DND-41 (cell line): ENCODE results near the gene OGFOD2.

ENCODE experiments used
- ATAC-seq: fragments of 200-7000 bp; cut with Tn5 transposase; 3 replicates; pipeline ENCODE4 v1.9.1; 2021; ENCODE audit warnings: low read depth; ENCODE audit not compliant: insufficient read depth
- DNase-seq: peaks from one replicate; pipeline ENCODE4 v3.0.0-alpha.2; 2020
- H2AFZ ChIP-seq: 2 replicates; pipeline ENCODE4 v1.6.0; 2012; ENCODE audit warnings: low read depth, low read length
- H3K27ac ChIP-seq: 2 replicates; pipeline ENCODE4 v1.5.1; 2012; ENCODE audit warnings: low read length, inconsistent platforms
- H3K27me3 ChIP-seq: fragments of 200-600 bp; sonication (generic); 2 replicates; pipeline ENCODE4 v1.6.0; 2012; ENCODE audit warnings: low read length, mild to moderate bottlenecking, inconsistent platforms; ENCODE audit not compliant: insufficient read depth, poor library complexity
- H3K36me3 ChIP-seq: 2 replicates; pipeline ENCODE4 v1.5.1; 2012; ENCODE audit warnings: low read length, inconsistent platforms; ENCODE audit not compliant: insufficient read depth
- H3K4me1 ChIP-seq: 2 replicates; pipeline ENCODE4 v1.5.1; 2012; ENCODE audit warnings: mild to moderate bottlenecking, low read length; ENCODE audit not compliant: insufficient read depth
- H3K4me2 ChIP-seq: 2 replicates; pipeline ENCODE4 v1.6.0; 2012; ENCODE audit warnings: mild to moderate bottlenecking, moderate library complexity, low read length, inconsistent platforms; ENCODE audit not compliant: insufficient read depth
- H3K4me3 ChIP-seq, 2 experiments: fragments of 200-600 bp in 1 of 2; shearing (Covaris generic) in 1 of 2; 2 replicates each; pipeline ENCODE4 v1.5.1; 2012 to 2016; ENCODE audit warnings: inconsistent platforms in 2 of 2, low read length in 2 of 2, mild to moderate bottlenecking in 2 of 2, low read depth in 1 of 2, moderate library complexity in 1 of 2
- H3K79me2 ChIP-seq: 2 replicates; pipeline ENCODE4 v1.6.0; 2012; ENCODE audit warnings: low read length, inconsistent platforms; ENCODE audit not compliant: insufficient read depth
- H3K9ac ChIP-seq: 2 replicates; pipeline ENCODE4 v1.6.0; 2012; ENCODE audit warnings: low read depth, mild to moderate bottlenecking, inconsistent platforms, low read length, moderate library complexity
- H3K9me3 ChIP-seq: 2 replicates; pipeline ENCODE4 v1.5.1; 2012; ENCODE audit warnings: low read length, moderate library complexity, mild to moderate bottlenecking, inconsistent platforms; ENCODE audit not compliant: insufficient read depth, severe bottlenecking
- H4K20me1 ChIP-seq: 2 replicates; pipeline ENCODE4 v1.6.0; 2012; ENCODE audit warnings: low read length; ENCODE audit not compliant: insufficient read depth
- CTCF ChIP-seq: IDR thresholded peaks from 2 replicates; pipeline ENCODE4 v1.5.1; 2012; ENCODE audit warnings: borderline replicate concordance, low read length, moderate library complexity, mild to moderate bottlenecking; ENCODE audit not compliant: poor library complexity, severe bottlenecking; ENCODE audit errors: extremely low read depth
- EZH2 ChIP-seq: IDR thresholded peaks from 3 replicates; pipeline ENCODE4 v1.6.1; 2012; ENCODE audit warnings: borderline replicate concordance, low read depth, mild to moderate bottlenecking, moderate library complexity, low read length, inconsistent platforms; ENCODE audit not compliant: severe bottlenecking

The OGFOD2 gene

GRCh38 chr12:122986258-122986871, 11.3 kb downstream of the OGFOD2 start:
- Histone ChIP-seq H3K4me2 (no peak overlapping the region), H3K79me2 (peaks cover 12% of the 10 kb centered on the region), H3K4me1 (peaks cover 20% of the 10 kb centered on the region), H3K27ac (no peak overlapping the region), H3K9me3 (no peaks in the 10 kb centered on the region), H2AFZ (no peak overlapping the region), H3K36me3 (peaks cover 23% of the 10 kb centered on the region), H3K4me3 (no peak overlapping the region), H3K27me3 (no peaks in the 10 kb centered on the region), H3K9ac (no peak overlapping the region), H4K20me1 (peaks cover 19% of the 10 kb centered on the region)
- no peak for ATAC-seq
- no peak for TF ChIP-seq CTCF
- TF ChIP-seq EZH2, result no peak
- DNase-seq, result no peak

- Histone ChIP-seq H3K79me2 (peaks cover 3% of the 10 kb centered on the region), H4K20me1 (peaks cover 9% of the 10 kb centered on the region), H3K4me2 (no peak overlapping the region), H3K9ac (no peak overlapping the region), H3K9me3 (no peaks in the 10 kb centered on the region), H2AFZ (no peak overlapping the region), H3K4me3 (no peak overlapping the region), H3K27me3 (no peaks in the 10 kb centered on the region), H3K27ac (no peak overlapping the region), H3K36me3 (peaks cover 14% of the 10 kb centered on the region), H3K4me1 (peaks cover 10% of the 10 kb centered on the region)
- TF ChIP-seq EZH2, result no peak
- TF ChIP-seq CTCF, result no peak
- ATAC-seq (no peak), DNase-seq (no peak)
Measured at GRCh38 chr12:122987086-122987951, 12.3 kb downstream of the OGFOD2 start.

- Histone ChIP-seq H3K79me2 (no peaks in the 10 kb centered on the region), H2AFZ (no peak overlapping the region), H3K4me3 (no peak overlapping the region), H3K9me3 (no peaks in the 10 kb centered on the region), H3K27ac (no peak overlapping the region), H3K4me1 (peaks cover 3% of the 10 kb centered on the region), H3K27me3 (no peaks in the 10 kb centered on the region), H3K36me3 (peaks cover 7% of the 10 kb centered on the region), H3K4me2 (no peak overlapping the region), H4K20me1 (peaks cover 4% of the 10 kb centered on the region), H3K9ac (no peak overlapping the region)
- no peak for ATAC-seq
- TF ChIP-seq EZH2 (no peak), CTCF (no peak)
- no peak for DNase-seq
Measured at GRCh38 chr12:122988036-122988435, 13.0 kb downstream of the OGFOD2 start.
